Measurements from ENCODE around the gene CTIF. TPM values are rescaled to one million over a fixed set of nuclear protein-coding genes. Genes with fewer than 3 reads are reported as not detected.

The CTIF gene
- total RNA-seq, 1 experiment from 2014 or later: 26.5 TPM

- intact Hi-C loops (cut with micrococcal nuclease; ENCODE audit: unreplicated experiment) (no loop called here), in situ Hi-C loops (cut with HindIII; ENCODE audit: low pct_unique_long_range_greater_than_20kb, low sequenced_read_pairs) (no loop called here)
- Histone ChIP-seq H3K4me3 (ENCODE audit: low read depth in 2 of 2, low read length in 2 of 2) (no peak overlapping the region), H3K4me1 (ENCODE audit: control insufficient read depth, insufficient read depth, low read length) (peaks cover 26% of the 10 kb centered on the region), H3K27ac (ENCODE audit: low read length) (peak overlapping the region; percentile 70; the same call in 1 of the 2 replicates), H3K36me3 (ENCODE audit: control insufficient read depth, insufficient read depth, low read length) (no peaks in the 10 kb centered on the region), H3K9me3 (ENCODE audit: control insufficient read depth, insufficient read depth, low read depth, low read length) (no peaks in the 10 kb centered on the region), H3K27me3 (ENCODE audit: control insufficient read depth, insufficient read depth, low read length) (no peaks in the 10 kb centered on the region)
- DNase-seq (ENCODE audit: low read depth, low spot score) (no peak), ATAC-seq (peak; percentile 70)
- POLR2A ChIA-PET: no interaction called here
- TF ChIP-seq REST (IDR thresholded peaks at IDR 0.05; ENCODE audit: insufficient read depth in 1 of 2, low read depth in 2 of 2, low read length in 1 of 2) (no peak), POLR2AphosphoS5 (IDR thresholded peaks at IDR 0.05; ENCODE audit: low read depth, low read length) (no peak), SIN3A (IDR thresholded peaks at IDR 0.05; ENCODE audit: borderline replicate concordance, insufficient read depth, low read depth, low read length) (no peak), TCF7L2 (IDR thresholded peaks at IDR 0.05; ENCODE audit: low read depth, low read length) (no peak), CTCF (IDR thresholded peaks at IDR 0.05) (no peak)
- no TSS peak for BruUV-seq (replicated peaks)
- CTCF ChIA-PET: no interaction called here
Observed at GRCh38 chr18:48548011-48548771, 9.4 kb downstream of the CTIF start.

- CTCF ChIA-PET: no interaction called here
- ATAC-seq: no peak
- no TSS peak for BruUV-seq (replicated peaks)
- intact Hi-C loops (cut with micrococcal nuclease; ENCODE audit: unreplicated experiment) (no loop called here), in situ Hi-C loops (cut with HindIII; ENCODE audit: low pct_unique_long_range_greater_than_20kb, low sequenced_read_pairs) (no loop called here)
- Histone ChIP-seq H3K4me3 (ENCODE audit: low read depth in 2 of 2, low read length in 2 of 2) (no peak overlapping the region), H3K4me1 (ENCODE audit: control insufficient read depth, insufficient read depth, low read length) (peaks cover 25% of the 10 kb centered on the region), H3K27ac (ENCODE audit: low read length) (peak overlapping the region; percentile 70; the same call in 1 of the 2 replicates), H3K36me3 (ENCODE audit: control insufficient read depth, insufficient read depth, low read length) (no peaks in the 10 kb centered on the region), H3K9me3 (ENCODE audit: control insufficient read depth, insufficient read depth, low read depth, low read length) (no peaks in the 10 kb centered on the region), H3K27me3 (ENCODE audit: control insufficient read depth, insufficient read depth, low read length) (no peaks in the 10 kb centered on the region)
- POLR2A ChIA-PET: no interaction called here
- DNase-seq (ENCODE audit: low read depth, low spot score): no peak
- TF ChIP-seq REST (IDR thresholded peaks at IDR 0.05; ENCODE audit: insufficient read depth in 1 of 2, low read depth in 2 of 2, low read length in 1 of 2): no peak
- no peak for TF ChIP-seq SIN3A (IDR thresholded peaks at IDR 0.05; ENCODE audit: borderline replicate concordance, insufficient read depth, low read depth, low read length)
- no peak for TF ChIP-seq POLR2AphosphoS5 (IDR thresholded peaks at IDR 0.05; ENCODE audit: low read depth, low read length)
Observed at GRCh38 chr18:48548921-48549320, 10.1 kb downstream of the CTIF start.
